Measurements from ENCODE around the gene CORO2B.

The CORO2B gene

DNA sequence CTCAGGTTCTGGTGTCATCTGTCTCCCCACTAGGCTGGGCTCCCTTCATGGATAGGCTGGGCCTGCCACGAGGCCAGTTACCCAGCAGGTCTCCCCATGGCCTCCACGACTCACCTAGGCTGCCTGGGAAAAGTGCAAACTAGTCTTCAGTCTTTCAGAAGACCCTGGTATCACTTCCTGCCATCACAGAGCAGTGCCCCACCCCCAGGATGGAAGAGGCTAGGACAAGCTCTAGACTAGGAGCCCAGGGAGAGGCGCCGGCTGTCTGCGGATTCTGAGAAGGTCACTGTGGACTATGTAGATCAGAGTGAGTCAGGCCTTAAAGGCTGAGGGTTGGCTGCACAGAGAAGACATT, 63.7 kb downstream of the CORO2B start:
- no peak for DNase-seq
- Histone ChIP-seq H3K27me3 (replicated peaks) (no peaks in the 10 kb centered on the region), H3K27ac (no peak overlapping the region), H3K36me3 (replicated peaks) (no peaks in the 10 kb centered on the region), H3K4me3 (ENCODE audit: low read depth, low read length) (no peak overlapping the region)
- TF ChIP-seq, protein P1, sequence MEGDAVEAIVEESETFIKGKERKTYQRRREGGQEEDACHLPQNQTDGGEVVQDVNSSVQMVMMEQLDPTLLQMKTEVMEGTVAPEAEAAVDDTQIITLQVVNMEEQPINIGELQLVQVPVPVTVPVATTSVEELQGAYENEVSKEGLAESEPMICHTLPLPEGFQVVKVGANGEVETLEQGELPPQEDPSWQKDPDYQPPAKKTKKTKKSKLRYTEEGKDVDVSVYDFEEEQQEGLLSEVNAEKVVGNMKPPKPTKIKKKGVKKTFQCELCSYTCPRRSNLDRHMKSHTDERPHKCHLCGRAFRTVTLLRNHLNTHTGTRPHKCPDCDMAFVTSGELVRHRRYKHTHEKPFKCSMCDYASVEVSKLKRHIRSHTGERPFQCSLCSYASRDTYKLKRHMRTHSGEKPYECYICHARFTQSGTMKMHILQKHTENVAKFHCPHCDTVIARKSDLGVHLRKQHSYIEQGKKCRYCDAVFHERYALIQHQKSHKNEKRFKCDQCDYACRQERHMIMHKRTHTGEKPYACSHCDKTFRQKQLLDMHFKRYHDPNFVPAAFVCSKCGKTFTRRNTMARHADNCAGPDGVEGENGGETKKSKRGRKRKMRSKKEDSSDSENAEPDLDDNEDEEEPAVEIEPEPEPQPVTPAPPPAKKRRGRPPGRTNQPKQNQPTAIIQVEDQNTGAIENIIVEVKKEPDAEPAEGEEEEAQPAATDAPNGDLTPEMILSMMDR (IDR thresholded peaks at IDR 0.05; ENCODE audit: low read depth, low read length, missing control alignments): no peak
- in situ Hi-C loops (cut with HindIII; ENCODE audit: low pct_ligation_motif_present, low sequenced_read_pairs): no loop called here

DNA sequence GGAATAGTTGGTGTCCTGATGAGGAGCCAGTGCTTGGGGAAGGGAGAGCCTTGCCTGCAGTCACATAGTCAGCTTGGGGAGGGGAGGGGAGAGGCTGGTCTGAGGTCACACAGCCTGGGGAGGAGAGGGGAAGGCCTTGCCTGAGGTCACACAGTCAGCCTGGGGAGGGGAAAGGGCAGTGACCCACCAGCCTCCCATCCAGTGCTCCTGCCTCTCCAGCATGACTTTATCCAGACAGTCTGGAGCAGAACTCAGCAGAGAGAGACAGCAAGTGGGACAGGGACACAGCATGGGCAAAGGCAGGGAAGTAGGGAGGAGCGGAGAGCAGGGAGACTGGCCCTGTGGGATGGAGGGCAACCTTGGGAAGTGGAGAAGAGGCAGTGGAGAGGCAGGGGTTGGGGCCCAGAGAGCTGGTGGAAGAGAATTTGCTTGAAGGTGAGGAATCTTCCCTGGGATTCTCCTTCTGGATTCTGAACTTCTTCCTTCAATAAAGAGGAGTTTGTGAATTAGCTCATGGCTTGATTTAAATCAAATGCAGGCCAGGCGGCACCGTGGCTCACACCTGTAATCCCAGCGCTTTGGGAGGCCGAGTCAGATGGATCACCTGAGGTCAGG, 64.5 kb downstream of the CORO2B start:
- in situ Hi-C loops (cut with HindIII; ENCODE audit: low pct_ligation_motif_present, low sequenced_read_pairs): no loop called here
- no peaks in the 10 kb centered on the region for H3K36me3 ChIP-seq (replicated peaks)
- H3K4me3 ChIP-seq (ENCODE audit: low read depth, low read length): no peak overlapping the region
- TF ChIP-seq, protein P1 (IDR thresholded peaks at IDR 0.05; ENCODE audit: low read depth, low read length, missing control alignments): no peak
- DNase-seq: no peak
- H3K27me3 ChIP-seq (replicated peaks): no peaks in the 10 kb centered on the region
- H3K27ac ChIP-seq: no peak overlapping the region

DNA sequence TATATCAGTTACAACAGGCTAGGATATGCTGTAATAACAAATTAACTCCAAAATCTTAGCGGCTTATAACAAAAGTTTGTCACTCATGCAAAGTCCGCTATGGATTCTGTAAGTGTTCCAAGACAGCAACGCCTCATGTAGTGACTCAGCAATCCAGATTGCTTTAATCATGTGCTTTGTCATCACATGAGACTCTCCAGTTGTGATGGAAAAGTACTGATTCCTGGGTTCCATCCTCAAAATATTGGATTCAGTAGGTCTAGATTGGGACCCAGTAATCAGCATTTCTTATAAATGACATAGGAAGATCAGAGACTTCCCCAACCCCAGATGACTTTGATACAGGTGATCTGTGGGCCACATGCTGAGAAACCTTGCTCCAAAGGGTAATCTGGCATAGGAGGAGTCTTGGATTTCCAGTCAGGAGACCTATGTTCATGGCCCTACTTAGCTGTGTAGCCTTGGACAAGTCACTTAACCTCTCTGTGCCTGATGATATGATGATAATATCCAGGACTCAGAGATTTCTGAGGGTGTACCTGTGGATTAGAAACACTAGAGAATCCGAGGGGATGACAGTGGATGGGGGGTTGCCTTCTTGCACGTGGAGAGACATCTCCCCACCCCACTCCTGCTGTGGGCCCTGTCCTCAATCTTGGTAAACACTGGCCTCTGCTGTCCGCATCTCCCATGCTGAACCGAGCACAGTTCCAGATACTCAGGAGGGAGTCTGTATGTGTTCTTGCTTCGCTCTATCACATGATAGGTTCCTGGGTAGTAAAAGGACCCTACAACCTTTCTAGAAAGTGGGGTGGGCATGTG, 65.5 kb downstream of the CORO2B start:
- no peak overlapping the region for H3K4me3 ChIP-seq (ENCODE audit: low read depth, low read length)
- TF ChIP-seq, protein P1 (IDR thresholded peaks at IDR 0.05; ENCODE audit: low read depth, low read length, missing control alignments): peak; percentile 34
- H3K27ac ChIP-seq: no peak overlapping the region
- DNase-seq: peak; percentile 64
- in situ Hi-C loops (cut with HindIII; ENCODE audit: low pct_ligation_motif_present, low sequenced_read_pairs): no loop called here
- no peaks in the 10 kb centered on the region for H3K36me3 ChIP-seq (replicated peaks)
- no peaks in the 10 kb centered on the region for H3K27me3 ChIP-seq (replicated peaks)

- in situ Hi-C loops (cut with HindIII; ENCODE audit: low pct_ligation_motif_present, low sequenced_read_pairs): no loop called here
- H3K27me3 ChIP-seq (replicated peaks): no peaks in the 10 kb centered on the region
- no peak overlapping the region for H3K27ac ChIP-seq
- no peaks in the 10 kb centered on the region for H3K36me3 ChIP-seq (replicated peaks)
- DNase-seq: no peak
- no peak overlapping the region for H3K4me3 ChIP-seq (ENCODE audit: low read depth, low read length)
- TF ChIP-seq, protein P1 (IDR thresholded peaks at IDR 0.05; ENCODE audit: low read depth, low read length, missing control alignments): no peak
Observed at GRCh38 chr15:68644996-68645395, 66.2 kb downstream of the CORO2B start.

- in situ Hi-C loops (cut with HindIII; ENCODE audit: low pct_ligation_motif_present, low sequenced_read_pairs): no loop called here
- no peaks in the 10 kb centered on the region for H3K36me3 ChIP-seq (replicated peaks)
- H3K4me3 ChIP-seq (ENCODE audit: low read depth, low read length): no peak overlapping the region
- H3K27ac ChIP-seq: no peak overlapping the region
- H3K27me3 ChIP-seq (replicated peaks): no peaks in the 10 kb centered on the region
- no peak for DNase-seq
- TF ChIP-seq, protein P1 (IDR thresholded peaks at IDR 0.05; ENCODE audit: low read depth, low read length, missing control alignments): no peak
Observed at GRCh38 chr15:68646156-68646555, 67.4 kb downstream of the CORO2B start.
